Uterus (tissue), 4 donors: ENCODE measurements around the gene BAZ2A. TPM values are rescaled to one million over a fixed set of nuclear protein-coding genes. Genes with fewer than 3 reads are reported as not detected.

Experiments used
- DNase-seq, 2 donors: peaks; one replicate each; pipeline ENCODE4 v3.0.0-alpha.2; 2019 to 2020
- H3K27ac ChIP-seq, 2 donors: fragments of 200-600 bp; sonication (generic); 1 replicate in 1 of 2; 2 replicates in 1 of 2; pipeline ENCODE4 v1.5.1; 2016 to 2018
- H3K27me3 ChIP-seq, 2 donors: fragments of 200-600 bp; sonication (generic); one replicate each; pipeline ENCODE4 v1.5.1; 2018 to 2019; ENCODE audit warnings: control low read depth in 1 of 2
- H3K36me3 ChIP-seq, 2 donors: fragments of 200-600 bp; sonication (generic); one replicate each; pipeline ENCODE4 v1.5.1; 2019; ENCODE audit warnings: control low read depth in 1 of 2
- H3K4me1 ChIP-seq, 2 donors: fragments of 200-600 bp; sonication (generic); one replicate each; pipeline ENCODE4 v1.5.1; 2018 to 2019; ENCODE audit warnings: control low read depth in 1 of 2
- H3K4me3 ChIP-seq, 2 donors: fragments of 200-600 bp; sonication (generic); 1 replicate in 1 of 2; 2 replicates in 1 of 2; pipeline ENCODE4 v1.5.1; 2018 to 2019; ENCODE audit warnings: mild to moderate bottlenecking in 1 of 2
- H3K9me3 ChIP-seq, 2 donors: fragments of 200-600 bp; sonication (generic); one replicate each; pipeline ENCODE4 v1.5.1; 2019; ENCODE audit warnings: control low read depth in 1 of 2
- POLR2A ChIP-seq, 2 donors: fragments of 450-650 bp; IDR thresholded peaks; one replicate each; pipeline ENCODE4 v1.6.1; 2016; ENCODE audit warnings: antibody characterized with exemption in 2 of 2, mild to moderate bottlenecking in 1 of 2, moderate library complexity in 1 of 2
- intact Hi-C: fragments of 100-400 bp; cut with DNase I; formaldehyde crosslinking; loops from one replicate; pipeline ENCODE4 v1.15.1; 2023; ENCODE audit warnings: low total_unique reads
- total RNA-seq, 4 donors: library from RNA; depleted of rRNA in 3 of 4; stranded (reverse); fragments of >200 nt in 3 of 4; gene quantifications; one replicate each; pipeline versions ENCODE4 v1.1.0 to v1.2.4, GENCODE V29; 2014 to 2023
- TF ChIP-seq, protein P1 (sequence below), 4 experiments: fragments of 200-600 bp in 2 of 4; fragments of 450-650 bp in 2 of 4; sonication (generic) in 2 of 4; IDR thresholded peaks; one replicate each; pipeline ENCODE4 v1.5.1; 2016 to 2019; ENCODE audit warnings: antibody characterized with exemption in 4 of 4, mild to moderate bottlenecking in 2 of 4, moderate library complexity in 1 of 4
- donor health status: DM: yes; HTN: yes; CAD: no.

The BAZ2A gene
- total RNA-seq, 4 donors from 2014 or later = 25.1 to 136 (median 28.9) TPM

DNA sequence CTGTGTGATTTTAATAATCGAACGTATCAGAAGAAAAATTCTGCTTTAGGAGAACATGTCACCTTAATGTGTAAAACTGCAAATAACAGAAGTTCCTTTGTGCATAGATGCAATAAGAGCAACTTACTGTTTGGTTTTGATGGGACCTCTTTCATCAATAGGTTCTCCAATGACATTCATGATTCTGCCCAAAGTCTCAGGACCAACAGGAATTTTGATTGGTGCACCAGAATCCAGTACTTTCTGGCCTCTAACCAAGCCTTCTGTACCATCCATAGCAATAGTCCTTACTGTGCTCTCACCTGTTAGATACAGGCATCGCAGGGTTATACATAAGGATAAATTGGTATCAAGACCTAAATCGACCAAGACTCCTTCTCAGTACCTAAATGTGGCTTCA, 14.5 kb upstream of the BAZ2A start:
- H3K4me3 ChIP-seq = peak overlapping the region; percentile 97 to 99
- no peaks in the 10 kb centered on the region for H3K9me3 ChIP-seq
- H3K27me3 ChIP-seq = no peaks in the 10 kb centered on the region
- peaks cover 0 to 4% of the 10 kb centered on the region in 2 donors for H3K4me1 ChIP-seq
- intact Hi-C loops = no loop called here
- DNase-seq = no peak
- TF ChIP-seq, protein P1, sequence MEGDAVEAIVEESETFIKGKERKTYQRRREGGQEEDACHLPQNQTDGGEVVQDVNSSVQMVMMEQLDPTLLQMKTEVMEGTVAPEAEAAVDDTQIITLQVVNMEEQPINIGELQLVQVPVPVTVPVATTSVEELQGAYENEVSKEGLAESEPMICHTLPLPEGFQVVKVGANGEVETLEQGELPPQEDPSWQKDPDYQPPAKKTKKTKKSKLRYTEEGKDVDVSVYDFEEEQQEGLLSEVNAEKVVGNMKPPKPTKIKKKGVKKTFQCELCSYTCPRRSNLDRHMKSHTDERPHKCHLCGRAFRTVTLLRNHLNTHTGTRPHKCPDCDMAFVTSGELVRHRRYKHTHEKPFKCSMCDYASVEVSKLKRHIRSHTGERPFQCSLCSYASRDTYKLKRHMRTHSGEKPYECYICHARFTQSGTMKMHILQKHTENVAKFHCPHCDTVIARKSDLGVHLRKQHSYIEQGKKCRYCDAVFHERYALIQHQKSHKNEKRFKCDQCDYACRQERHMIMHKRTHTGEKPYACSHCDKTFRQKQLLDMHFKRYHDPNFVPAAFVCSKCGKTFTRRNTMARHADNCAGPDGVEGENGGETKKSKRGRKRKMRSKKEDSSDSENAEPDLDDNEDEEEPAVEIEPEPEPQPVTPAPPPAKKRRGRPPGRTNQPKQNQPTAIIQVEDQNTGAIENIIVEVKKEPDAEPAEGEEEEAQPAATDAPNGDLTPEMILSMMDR (IDR thresholded peaks at IDR 0.05) = no peak
- TF ChIP-seq POLR2A (IDR thresholded peaks at IDR 0.05) = no peak
- H3K27ac ChIP-seq = peak overlapping the region; percentile 93
- H3K36me3 ChIP-seq = no peaks in the 10 kb centered on the region

DNA sequence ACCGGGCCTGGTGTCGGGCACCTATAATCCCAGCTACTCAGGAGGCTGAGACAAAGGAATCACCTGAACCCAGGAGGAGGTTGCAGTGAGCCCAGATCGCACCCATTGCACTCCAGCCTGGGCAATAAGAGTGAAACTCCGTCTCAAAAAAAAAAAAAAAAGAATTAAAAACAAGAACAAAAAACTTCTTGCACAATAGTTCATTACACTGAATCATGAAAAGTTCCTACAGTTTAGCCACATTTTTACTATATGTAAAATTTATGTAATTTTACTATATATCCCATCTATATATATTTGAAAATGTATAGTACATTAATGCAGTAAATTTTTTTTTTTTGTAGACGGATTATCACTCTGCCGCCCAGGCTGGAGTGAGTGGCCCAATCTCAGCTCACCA, 11.1 kb upstream of the BAZ2A start:
- Histone ChIP-seq H3K9me3 (no peaks in the 10 kb centered on the region), H3K27me3 (no peaks in the 10 kb centered on the region), H3K4me3 (no peak overlapping the region), H3K4me1 (peaks cover 0 to 4% of the 10 kb centered on the region in 2 donors), H3K27ac (no peak overlapping the region), H3K36me3 (no peaks in the 10 kb centered on the region)
- no peak for TF ChIP-seq POLR2A (IDR thresholded peaks at IDR 0.05)
- TF ChIP-seq, protein P1 (IDR thresholded peaks at IDR 0.05) = no peak
- DNase-seq = no peak
- intact Hi-C loops = no loop called here

DNA sequence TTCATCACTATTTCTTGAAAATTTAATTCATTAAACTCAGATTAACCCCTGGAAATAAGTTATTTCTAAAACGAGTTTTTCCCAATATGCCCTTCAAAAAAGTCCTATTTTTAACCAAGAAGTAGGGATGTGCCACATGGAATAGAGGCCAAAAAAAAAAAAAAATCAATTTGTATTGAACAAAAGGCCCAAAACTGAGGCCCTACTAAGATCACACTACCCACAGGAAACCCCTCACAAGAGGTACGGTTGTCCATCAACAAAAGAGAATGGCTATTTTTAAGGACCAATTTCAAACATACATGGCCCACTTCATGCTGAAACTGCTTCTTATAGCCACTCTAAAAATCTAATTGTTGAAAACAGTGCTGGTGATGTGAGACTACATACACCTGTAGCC, 7.5 kb upstream of the BAZ2A start:
- Histone ChIP-seq H3K36me3 (no peaks in the 10 kb centered on the region), H3K27me3 (no peaks in the 10 kb centered on the region), H3K9me3 (no peaks in the 10 kb centered on the region), H3K27ac (peak overlapping the region; percentile 90 to 100), H3K4me3 (no peak overlapping the region), H3K4me1 (peaks cover 4 to 13% of the 10 kb centered on the region in 2 donors)
- no peak for TF ChIP-seq POLR2A (IDR thresholded peaks at IDR 0.05)
- TF ChIP-seq, protein P1 (IDR thresholded peaks at IDR 0.05) = no peak
- no peak for DNase-seq
- intact Hi-C loops = loop anchor here (10.0 kb wide), 1 partner anchor 87 kb away; the partner anchor contains the start of gene NACA

DNA sequence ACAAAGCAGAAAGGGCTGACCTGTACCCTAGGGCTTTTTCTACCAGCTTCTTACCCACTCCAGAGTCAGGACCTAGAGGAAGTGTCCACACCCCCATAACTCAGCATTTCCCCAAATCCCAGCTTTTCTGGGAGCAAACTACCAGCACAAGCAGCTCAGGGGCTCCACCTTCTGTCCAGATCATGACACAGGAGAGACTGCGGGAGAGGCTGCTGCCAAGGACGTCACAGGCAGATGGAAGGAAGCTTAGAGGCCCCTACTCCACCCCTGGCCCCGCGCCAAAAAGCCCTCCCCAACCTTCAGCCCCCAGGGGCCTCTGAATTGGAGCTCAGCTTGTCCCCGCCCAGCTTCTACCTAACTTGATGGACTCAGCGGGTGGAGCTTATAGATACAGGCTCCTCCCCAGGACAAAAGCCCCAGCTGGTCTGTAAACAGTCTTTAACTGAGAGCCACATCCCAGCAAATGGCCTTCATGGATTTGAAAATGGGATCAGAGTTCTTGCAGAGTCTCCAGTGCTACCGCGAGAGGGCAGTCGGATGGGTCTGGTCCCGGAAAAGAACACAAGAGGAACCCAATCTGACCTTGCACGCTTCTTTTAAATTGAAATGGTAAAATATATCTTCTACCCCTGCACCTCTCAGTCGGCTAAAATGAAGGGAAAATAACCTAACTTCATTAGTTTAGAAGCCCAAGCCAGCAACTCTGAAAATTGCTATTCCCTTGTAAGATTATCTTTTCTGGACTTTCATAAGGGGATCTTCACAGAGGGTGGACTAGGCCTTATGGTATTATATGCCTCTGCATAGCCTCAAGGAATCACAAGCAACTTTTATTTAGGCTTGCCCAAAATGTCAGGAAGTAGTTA, 6.8 kb upstream of the BAZ2A start:
- H3K36me3 ChIP-seq = no peaks in the 10 kb centered on the region
- H3K4me3 ChIP-seq = peak overlapping the region; percentile 70 to 73
- H3K27ac ChIP-seq = peak overlapping the region; percentile 90 to 100
- H3K4me1 ChIP-seq = peaks cover 4 to 19% of the 10 kb centered on the region in 2 donors
- intact Hi-C loops = loop anchor here (10.0 kb wide), 1 partner anchor 88 kb away; the partner anchor contains the start of gene NACA
- peak; percentile 100 for DNase-seq
- no peaks in the 10 kb centered on the region for H3K27me3 ChIP-seq
- TF ChIP-seq, protein P1 (IDR thresholded peaks at IDR 0.05) = peak; percentile 54 to 63 (median 60)
- TF ChIP-seq POLR2A (IDR thresholded peaks at IDR 0.05) = peak; percentile 14 to 98
- H3K9me3 ChIP-seq = no peaks in the 10 kb centered on the region
